Prostate gland (tissue), 2 donors: Measurements from ENCODE around the gene LRRC8B. TPM values are rescaled to one million over a fixed set of nuclear protein-coding genes. Genes with fewer than 3 reads are reported as not detected.
A peak's percentile ranks its signal among the peaks of the same experiment; 100 is the strongest.

ENCODE experiments used
- DNase-seq: peaks from one replicate; pipeline ENCODE4 v3.0.0-alpha.2; 2019; ENCODE audit warnings: low spot score
- H3K27ac ChIP-seq, 2 donors: fragments of 200-600 bp; sonication (generic); 2 replicates each; pipeline ENCODE4 v1.5.1; 2017 to 2019
- H3K27me3 ChIP-seq: fragments of 200-600 bp; sonication (generic); replicated peaks from 2 replicates; pipeline ENCODE4 v1.5.1; 2019; ENCODE audit not compliant: insufficient read depth
- H3K36me3 ChIP-seq, 2 donors: fragments of 200-600 bp; sonication (generic); 1 replicate in 1 of 2; 2 replicates in 1 of 2; pipeline versions ENCODE4 v1.5.1 to v1.8.1; 2017 to 2019
- H3K4me1 ChIP-seq: fragments of 200-600 bp; sonication (generic); replicated peaks from 2 replicates; pipeline ENCODE4 v1.5.1; 2019
- H3K4me3 ChIP-seq, 2 donors: fragments of 200-600 bp; sonication (generic); 2 replicates each; pipeline ENCODE4 v1.5.1; 2017 to 2019
- H3K9me3 ChIP-seq: fragments of 200-600 bp; sonication (generic); 2 replicates; pipeline ENCODE4 v1.5.1; 2017
- CTCF ChIP-seq, 4 experiments: fragments of 200-600 bp in 2 of 4; fragments of 450-650 bp in 2 of 4; sonication (generic) in 2 of 4; IDR thresholded peaks; 1 replicate in 3 of 4; 2 replicates in 1 of 4; pipeline ENCODE4 v1.5.1; 2016 to 2019; ENCODE audit warnings: antibody characterized with exemption in 4 of 4, mild to moderate bottlenecking in 2 of 4, moderate library complexity in 2 of 4
- POLR2A ChIP-seq: fragments of 450-650 bp; IDR thresholded peaks from one replicate; pipeline ENCODE4 v1.6.1; 2016; ENCODE audit warnings: antibody characterized with exemption, mild to moderate bottlenecking
- POLR2AphosphoS5 ChIP-seq: sonication (generic); formaldehyde crosslinking; IDR thresholded peaks from one replicate; pipeline ENCODE4 v1.6.1; 2017; ENCODE audit warnings: antibody characterized with exemption
- WGBS: methylation state at CpG from one replicate; pipeline ENCODE4 v1.1.5; 2018; 5-methylcytosine and 5-hydroxymethylcytosine counted together
- intact Hi-C: fragments of 100-400 bp; cut with DNase I; formaldehyde crosslinking; loops from one replicate; pipeline ENCODE4 v1.14.2; 2022
- total RNA-seq, 2 donors: library from RNA; depleted of rRNA; stranded (reverse); fragments of >200 nt; gene quantifications; one replicate each; pipeline ENCODE4 v1.1.0, GENCODE V29; 2016

The LRRC8B gene
- total RNA-seq, 2 donors from 2014 or later = 13.9 to 25.6 TPM

DNA sequence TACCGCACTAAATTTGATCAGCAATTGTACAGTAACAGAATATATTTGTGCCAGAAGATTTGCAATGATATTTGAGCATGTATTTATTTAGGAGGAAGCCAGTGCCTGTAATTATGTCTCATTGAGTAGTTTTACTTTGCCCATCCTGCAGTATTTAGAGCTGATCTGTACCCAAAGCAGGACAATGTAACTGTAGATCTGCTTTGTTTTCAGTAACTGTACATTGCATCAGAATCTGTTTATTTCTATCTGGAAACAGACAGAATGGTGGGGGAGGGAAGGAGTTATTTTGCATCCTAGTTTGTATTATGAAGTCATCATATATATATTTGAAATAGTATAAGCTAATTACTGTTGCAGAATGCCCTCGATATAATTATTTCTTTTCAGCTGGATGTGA is 72.1 kb downstream of the LRRC8B start:
- H3K27me3 ChIP-seq = no peaks in the 10 kb centered on the region
- intact Hi-C loops = no loop called here
- H3K4me1 ChIP-seq = no peaks in the 10 kb centered on the region
- no peaks in the 10 kb centered on the region for H3K9me3 ChIP-seq
- no peaks in the 10 kb centered on the region for H3K36me3 ChIP-seq
- no peak overlapping the region for H3K4me3 ChIP-seq
- no peak for DNase-seq
- 95% methylated on average over 2 of the region's 2 CpGs for WGBS
- TF ChIP-seq POLR2A (no peak), CTCF (IDR thresholded peaks at IDR 0.05) (no peak), POLR2AphosphoS5 (no peak)
- H3K27ac ChIP-seq = no peak overlapping the region

DNA sequence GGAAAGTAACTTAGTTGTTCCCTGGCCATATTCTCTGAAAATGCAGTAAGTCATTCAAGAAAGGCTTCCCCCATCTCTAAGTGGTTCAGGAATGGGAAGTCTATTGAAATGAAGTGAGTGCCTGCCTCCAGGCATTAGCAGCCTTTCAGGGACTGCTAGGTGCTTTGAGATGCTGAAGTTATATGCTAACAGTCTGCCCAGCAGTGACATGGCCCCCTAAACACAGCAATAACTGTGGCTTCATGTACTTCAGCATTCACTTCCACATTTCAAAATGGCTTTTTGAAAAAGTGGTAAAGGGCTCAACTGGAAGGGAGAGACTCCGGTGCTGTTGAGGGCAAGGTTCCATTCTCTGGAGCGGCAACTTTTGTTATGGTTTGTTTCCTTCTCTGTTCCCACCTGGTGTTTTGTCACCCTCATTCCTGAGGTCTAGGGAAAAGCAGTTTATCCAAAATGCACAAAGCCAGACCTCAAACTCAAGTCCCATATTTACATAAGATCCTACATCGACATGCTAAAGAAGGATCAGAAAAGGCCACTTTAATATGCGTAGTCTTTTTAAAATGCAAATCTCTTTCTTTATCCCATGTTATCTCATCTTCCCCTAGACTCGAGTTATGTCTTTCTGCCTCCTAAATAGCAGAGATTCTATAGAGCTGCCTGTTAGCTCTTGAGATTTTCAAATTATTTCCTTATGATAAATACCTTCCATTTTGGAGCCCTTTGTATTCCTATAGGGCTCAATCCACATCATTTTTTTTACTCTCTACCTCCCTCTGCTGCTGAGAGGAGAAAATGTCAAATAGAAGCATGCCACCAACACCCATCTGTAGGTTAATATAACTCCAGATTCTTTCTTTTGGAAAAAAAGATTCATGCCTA is 74.1 kb downstream of the LRRC8B start:
- H3K36me3 ChIP-seq = no peaks in the 10 kb centered on the region
- 69% methylated on average over 5 of the region's 5 CpGs for WGBS
- H3K27me3 ChIP-seq = no peaks in the 10 kb centered on the region
- H3K4me1 ChIP-seq = no peaks in the 10 kb centered on the region
- H3K4me3 ChIP-seq = no peak overlapping the region
- H3K9me3 ChIP-seq = no peaks in the 10 kb centered on the region
- no peak for DNase-seq
- TF ChIP-seq CTCF (IDR thresholded peaks at IDR 0.05) (peak; percentile 25 to 86 (median 76)), POLR2AphosphoS5 (peak; percentile 34), POLR2A (no peak)
- H3K27ac ChIP-seq = no peak overlapping the region
- intact Hi-C loops = loop anchor here (2.0 kb wide), 1 partner anchor 116 kb away; no protein-coding TSS in a partner anchor

DNA sequence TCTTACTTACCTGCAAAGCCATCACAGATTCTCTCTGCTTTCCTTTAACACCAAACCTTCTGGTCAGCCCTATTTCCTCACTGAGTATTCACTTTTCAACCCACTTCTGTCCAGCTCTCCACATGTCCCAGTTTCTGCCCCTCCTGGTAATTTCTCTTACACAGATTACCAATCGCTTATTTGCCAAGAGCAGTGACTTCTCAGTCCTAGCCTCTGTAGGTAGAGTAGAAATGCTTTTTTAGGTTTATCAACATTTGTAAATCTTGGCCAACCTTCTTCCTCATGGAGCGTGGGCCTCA is 74.7 kb downstream of the LRRC8B start:
- intact Hi-C loops = loop anchor here (2.0 kb wide), 1 partner anchor 116 kb away; no protein-coding TSS in a partner anchor
- WGBS = 94% methylated on average over 2 of the region's 2 CpGs
- Histone ChIP-seq H3K9me3 (no peaks in the 10 kb centered on the region), H3K27ac (no peak overlapping the region), H3K27me3 (no peaks in the 10 kb centered on the region), H3K36me3 (no peaks in the 10 kb centered on the region), H3K4me1 (no peaks in the 10 kb centered on the region), H3K4me3 (no peak overlapping the region)
- TF ChIP-seq POLR2A (no peak), POLR2AphosphoS5 (no peak)
- DNase-seq = no peak

GRCh38 chr1:89600451-89601224 is 76.0 kb downstream of the LRRC8B start:
- Histone ChIP-seq H3K4me3 (no peak overlapping the region), H3K4me1 (no peaks in the 10 kb centered on the region), H3K36me3 (no peaks in the 10 kb centered on the region), H3K9me3 (no peaks in the 10 kb centered on the region), H3K27me3 (no peaks in the 10 kb centered on the region), H3K27ac (no peak overlapping the region)
- no peak for TF ChIP-seq POLR2A
- TF ChIP-seq POLR2AphosphoS5 = no peak
- no peak for TF ChIP-seq CTCF (IDR thresholded peaks at IDR 0.05)
- WGBS = 91% methylated on average over 3 of the region's 3 CpGs
- intact Hi-C loops = no loop called here
- no peak for DNase-seq

- 49% methylated on average over 6 of the region's 6 CpGs for WGBS
Observed at GRCh38 chr1:89602871-89603404, 78.3 kb downstream of the LRRC8B start.

More at GRCh38 chr1:89602871-89603404, 78.3 kb downstream of the LRRC8B start:
- no peaks in the 10 kb centered on the region for H3K36me3 ChIP-seq
- no peaks in the 10 kb centered on the region for H3K27me3 ChIP-seq
- H3K4me1 ChIP-seq = no peaks in the 10 kb centered on the region
- no peak for TF ChIP-seq CTCF (IDR thresholded peaks at IDR 0.05)
- TF ChIP-seq POLR2AphosphoS5 = no peak
- no peak for TF ChIP-seq POLR2A
- H3K27ac ChIP-seq = no peak overlapping the region
- DNase-seq = no peak
- no peak overlapping the region for H3K4me3 ChIP-seq
- no peaks in the 10 kb centered on the region for H3K9me3 ChIP-seq
- intact Hi-C loops = no loop called here
